DOHH2 (cell line): Measurements from ENCODE around the gene GABARAPL1.

ENCODE experiments used
- CTCF ChIP-seq: fragments of 200-600 bp; sonication (generic); IDR thresholded peaks from one replicate; pipeline ENCODE4 v1.5.1; 2014; ENCODE audit warnings: antibody characterized with exemption, mild to moderate bottlenecking, low read depth, low read length; ENCODE audit not compliant: poor library complexity, severe bottlenecking
- EZH2phosphoT487 ChIP-seq: fragments of 200-600 bp; sonication (generic); IDR thresholded peaks from 2 replicates; pipeline ENCODE4 v1.6.1; 2017; ENCODE audit warnings: borderline replicate concordance, mild to moderate bottlenecking, antibody characterized with exemption, low read length, moderate library complexity, mixed read lengths

DNA sequence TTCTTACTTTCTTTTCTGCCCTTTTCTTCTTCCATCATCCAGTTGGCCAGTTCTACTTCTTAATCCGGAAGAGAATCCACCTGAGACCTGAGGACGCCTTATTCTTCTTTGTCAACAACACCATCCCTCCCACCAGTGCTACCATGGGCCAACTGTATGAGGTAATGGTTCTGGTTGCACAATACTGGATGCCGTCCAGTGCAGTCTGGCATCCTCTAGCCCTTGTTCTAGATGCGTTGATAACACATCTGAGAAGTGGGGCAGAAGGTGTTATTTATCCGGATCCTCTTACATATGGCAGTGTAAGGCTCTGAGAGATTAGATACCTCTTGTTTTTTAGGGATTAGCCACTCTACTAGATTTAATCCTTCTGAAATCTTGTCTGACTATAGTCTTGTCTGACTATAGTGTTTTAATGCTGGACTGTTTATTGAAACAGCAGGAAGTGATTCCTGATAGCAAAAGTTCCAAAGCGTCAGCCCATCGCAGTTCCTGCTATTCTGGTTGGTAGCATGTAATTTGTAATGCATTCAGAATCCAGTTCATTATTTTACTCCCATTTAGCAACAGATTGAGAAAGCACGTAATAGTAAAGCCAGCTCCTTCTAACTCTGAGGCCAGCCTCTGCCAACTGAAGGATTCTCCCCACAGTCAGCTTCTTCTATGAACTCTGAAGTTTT lies 7.9 kb downstream of the GABARAPL1 start:
- no peak for TF ChIP-seq CTCF
- no peak for TF ChIP-seq EZH2phosphoT487
